Measurements from ENCODE around the gene USP25.

- TF ChIP-seq CTCF (IDR thresholded peaks at IDR 0.05; ENCODE audit: low read depth, low read length, poor library complexity, severe bottlenecking) (no peak), EZH2phosphoT487 (IDR thresholded peaks at IDR 0.05; ENCODE audit: borderline replicate concordance, low read length) (no peak)
These were observed 122.4 kb downstream of the USP25 start for GRCh38 chr21:15852146-15852545.

All from DOHH2 (cell line).